Panc1 (cell line): ENCODE data around the gene ANP32E. TPM values are rescaled to one million over a fixed set of nuclear protein-coding genes. Genes with fewer than 3 reads are reported as not detected.
A peak's percentile ranks its signal among the peaks of the same experiment; 100 is the strongest.

ENCODE experiments used
- ATAC-seq: fragments of 200-7000 bp; cut with Tn5 transposase; 2 replicates; pipeline ENCODE4 v1.9.1; 2020; ENCODE audit warnings: mild to moderate bottlenecking, moderate library complexity
- BruUV-seq: library from RNA; stranded (reverse); fragments of 400-500 nt; replicated peaks from 2 replicates; lab custom pipeline; 2021; lab: Mats Ljungman, UMichigan
- CTCF ChIA-PET: fragments of 300-600 bp; sonication (Branson Sonifier 250); formaldehyde crosslinking; loops from one replicate; lab custom pipeline; 2022; ENCODE audit warnings: antibody characterized with exemption; lab: Charles Lee
- POLR2A ChIA-PET: fragments of 300-600 bp; sonication (Branson Sonifier 250); formaldehyde crosslinking; loops from one replicate; lab custom pipeline; 2022; ENCODE audit warnings: antibody characterized with exemption; lab: Charles Lee
- DNase-seq: peaks from one replicate; pipeline ENCODE4 v3.0.0-alpha.2; 2010; ENCODE audit warnings: low read depth, low spot score
- H3K27ac ChIP-seq: 2 replicates; pipeline ENCODE4 v1.5.1; 2011; ENCODE audit warnings: mild to moderate bottlenecking, low read length, inconsistent platforms
- H3K27me3 ChIP-seq: fragments of 200-500 bp; sonication (Bioruptor generic); 2 replicates; pipeline ENCODE4 v1.6.0; 2014; ENCODE audit warnings: low read length, inconsistent platforms; ENCODE audit not compliant: control insufficient read depth, insufficient read depth
- H3K36me3 ChIP-seq: fragments of 200-500 bp; sonication (Bioruptor generic); 2 replicates; pipeline ENCODE4 v1.5.1; 2014; ENCODE audit warnings: inconsistent platforms, mild to moderate bottlenecking, low read length, moderate library complexity; ENCODE audit not compliant: control insufficient read depth, insufficient read depth
- H3K4me1 ChIP-seq: 2 replicates; pipeline ENCODE4 v1.5.1; 2011; ENCODE audit warnings: inconsistent platforms, mild to moderate bottlenecking, low read length, moderate library complexity; ENCODE audit not compliant: control insufficient read depth, insufficient read depth
- H3K4me3 ChIP-seq, 2 experiments: 2 replicates each; pipeline ENCODE4 v1.5.1; 2011 to 2012; ENCODE audit warnings: low read depth in 2 of 2, low read length in 2 of 2, mild to moderate bottlenecking in 2 of 2, inconsistent platforms in 1 of 2, moderate library complexity in 1 of 2
- H3K9me3 ChIP-seq: fragments of 200-500 bp; sonication (Bioruptor generic); 2 replicates; pipeline ENCODE4 v1.5.1; 2014; ENCODE audit warnings: low read depth, mild to moderate bottlenecking, inconsistent platforms, low read length, moderate library complexity; ENCODE audit not compliant: control insufficient read depth, insufficient read depth
- CTCF ChIP-seq: fragments of 450-650 bp; IDR thresholded peaks from 2 replicates; pipeline ENCODE4 v1.5.1; 2017; ENCODE audit warnings: mild to moderate bottlenecking
- POLR2AphosphoS5 ChIP-seq: IDR thresholded peaks from 2 replicates; pipeline ENCODE4 v1.6.1; 2012; ENCODE audit warnings: mild to moderate bottlenecking, low read depth, low read length, moderate library complexity
- REST ChIP-seq, 2 experiments: IDR thresholded peaks; 2 replicates each; pipeline ENCODE4 v1.6.1; 2011 to 2012; ENCODE audit warnings: low read depth in 2 of 2, control low read depth in 1 of 2, low read length in 1 of 2, mild to moderate bottlenecking in 1 of 2, moderate library complexity in 1 of 2; ENCODE audit not compliant: insufficient read depth in 1 of 2
- SIN3A ChIP-seq: IDR thresholded peaks from 2 replicates; pipeline ENCODE4 v1.6.1; 2012; ENCODE audit warnings: low read depth, mild to moderate bottlenecking, low read length, moderate library complexity, borderline replicate concordance; ENCODE audit not compliant: insufficient read depth
- TCF7L2 ChIP-seq: IDR thresholded peaks from 2 replicates; pipeline ENCODE4 v1.6.1; 2011; ENCODE audit warnings: mild to moderate bottlenecking, low read depth, low read length, inconsistent platforms
- in situ Hi-C: cut with HindIII; loops from 2 replicates; pipeline ENCODE4 v1.10.0; 2016; ENCODE audit warnings: low sequenced_read_pairs, low pct_unique_long_range_greater_than_20kb
- intact Hi-C: fragments of 100-400 bp; cut with micrococcal nuclease; formaldehyde crosslinking; loops from one replicate; pipeline ENCODE4 v1.10.0; 2022; ENCODE audit not compliant: unreplicated experiment
- total RNA-seq: library from RNA; stranded (reverse); gene quantifications from one replicate; pipeline ENCODE4 v1.2.1, GENCODE V29; 2021; ENCODE audit not compliant: unreplicated experiment

Gene ANP32E
- total RNA-seq, 1 experiment from 2014 or later: 66.2 TPM

GRCh38 chr1:150268705-150269403 lies 32.9 kb upstream of the ANP32E start, which contains the start of gene APH1A:
Gene APH1A, minus strand, starts transcription at chr1:150269016. Its CDS starts 206 bp downstream, at chr1:150268810.
- peak within 1 kb of the TSS; percentile 96 for H3K27ac ChIP-seq
- H3K4me1 ChIP-seq: peaks cover 5% of the 10 kb centered on the region
- ChIA-PET CTCF (interaction anchor here (0.6 to 1.4 kb wide), 2 partner anchors 12 kb away, joined by 3 to 4 read pairs; partner anchors contain the start of gene CA14), POLR2A (interaction anchor here (0.6 kb wide), 1 partner anchor 12 kb away, joined by 3 read pairs; no protein-coding TSS in a partner anchor)
- TF ChIP-seq REST (IDR thresholded peaks at IDR 0.05; ENCODE audit: insufficient read depth in 1 of 2, low read depth in 2 of 2, low read length in 1 of 2) (no peak), SIN3A (peak; percentile 83; the same call in 1 of the 2 replicates), TCF7L2 (no peak), POLR2AphosphoS5 (peak; percentile 67), CTCF (no peak)
- intact Hi-C loops: no loop called here
- H3K27me3 ChIP-seq: no peaks in the 10 kb centered on the region
- in situ Hi-C loops: no loop called here
- H3K9me3 ChIP-seq: no peaks in the 10 kb centered on the region
- H3K36me3 ChIP-seq: peaks cover 15% of the 10 kb centered on the region
- DNase-seq (peak; percentile 82), ATAC-seq (peak; percentile 100)
- BruUV-seq: no TSS peak
- H3K4me3 ChIP-seq: peak within 1 kb of the TSS; percentile 95 to 100

GRCh38 chr1:150268340-150268704 lies 32.4 kb upstream of the ANP32E start:
- Histone ChIP-seq H3K36me3 (peaks cover 15% of the 10 kb centered on the region), H3K27ac (peak overlapping the region; percentile 96), H3K4me3 (peak overlapping the region; percentile 95 to 100), H3K4me1 (peaks cover 5% of the 10 kb centered on the region), H3K27me3 (no peaks in the 10 kb centered on the region), H3K9me3 (no peaks in the 10 kb centered on the region)
- in situ Hi-C loops: no loop called here
- ChIA-PET CTCF (interaction anchor here (1.4 kb wide), 1 partner anchor 11 kb away, joined by 4 read pairs; the partner anchor contains the start of gene CA14), POLR2A (interaction anchor here (0.6 kb wide), 1 partner anchor 12 kb away, joined by 3 read pairs; no protein-coding TSS in a partner anchor)
- intact Hi-C loops: no loop called here
- TF ChIP-seq TCF7L2 (no peak), SIN3A (no peak), CTCF (no peak), POLR2AphosphoS5 (no peak), REST (IDR thresholded peaks at IDR 0.05; ENCODE audit: insufficient read depth in 1 of 2, low read depth in 2 of 2, low read length in 1 of 2) (no peak)
- DNase-seq (no peak), ATAC-seq (peak; percentile 22)
- no TSS peak for BruUV-seq
